ENCODE results near the gene GNG13.

- TF ChIP-seq CTCF (IDR thresholded peaks at IDR 0.05; ENCODE audit: insufficient read depth, low read length, poor library complexity, severe bottlenecking) (no peak), EZH2phosphoT487 (conservative IDR thresholded peaks at IDR 0.05; ENCODE audit: low read length) (no peak)
These were observed 48.6 kb downstream of the GNG13 start for GRCh38 chr16:752007-752312.
